SH-SY5Y (cell line): ENCODE results near the gene MRS2.

Experiments used
- GATA2 ChIP-seq: IDR thresholded peaks from 2 replicates; pipeline ENCODE4 v1.6.1; 2011; ENCODE audit warnings: mild to moderate bottlenecking, low read depth, low read length
- GATA3 ChIP-seq: IDR thresholded peaks from 2 replicates; pipeline ENCODE4 v1.6.1; 2011; ENCODE audit warnings: low read depth, mild to moderate bottlenecking, low read length, moderate library complexity

DNA sequence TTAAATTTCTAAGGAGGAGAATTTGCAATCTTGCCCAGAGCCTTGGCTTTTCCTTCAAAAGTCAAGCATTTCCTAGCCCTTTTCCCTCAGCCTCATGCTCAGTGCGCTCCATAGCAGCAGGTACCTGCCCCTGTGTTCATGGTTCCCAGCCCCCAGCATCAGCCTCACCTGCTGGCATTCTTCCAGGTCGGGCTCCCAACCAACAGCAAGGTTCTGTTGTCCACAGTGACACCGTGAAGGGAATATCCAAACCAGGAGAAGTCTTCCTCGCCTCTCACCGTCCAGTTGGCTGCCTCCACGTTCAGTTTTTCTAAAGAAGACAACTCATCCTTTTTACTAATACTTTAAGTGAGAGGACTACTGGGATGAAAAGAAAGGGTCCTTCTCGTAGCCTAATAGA is 43.9 kb downstream of the MRS2 start:
- TF ChIP-seq GATA2 (no peak), GATA3 (no peak)
